Stimulated activated CD8-positive, alpha-beta memory T cell treated with anti-CD3 and anti-CD28 coated beads, Interleukin-2, amount 100 ng/mL, for 48 hours (primary cell): ENCODE data around the gene CCDC6.
"Not testable (repeated sequence)": the region's sequence is repeated elsewhere in the genome, so short reads cannot be mapped to it uniquely, and the experiment has no call there.

Experiments
- DNase-seq, 2 donors: peaks; one replicate each; pipeline ENCODE4 v3.0.0-alpha.2; 2020; ENCODE audit warnings: low read depth in 2 of 2

CCDC6 gene

GRCh38 chr10:59808896-59809643 lies 97.3 kb downstream of the CCDC6 start:
- DNase-seq, result peak; percentile 49 to 63

- DNase-seq, result no peak
Observed at GRCh38 chr10:59807629-59808620, 98.4 kb downstream of the CCDC6 start.

GRCh38 chr10:59805014-59805413 lies 101.3 kb downstream of the CCDC6 start:
- no peak for DNase-seq

GRCh38 chr10:59804220-59804619 lies 102.1 kb downstream of the CCDC6 start:
- DNase-seq, result no peak

- no peak for DNase-seq
Observed at GRCh38 chr10:59803714-59804113, 102.6 kb downstream of the CCDC6 start.

- DNase-seq, result no peak
Observed at GRCh38 chr10:59801171-59801570, 105.2 kb downstream of the CCDC6 start.

GRCh38 chr10:59799421-59799820 lies 106.9 kb downstream of the CCDC6 start:
- no peak for DNase-seq

- DNase-seq, result no peak
Observed at GRCh38 chr10:59793919-59794318, 112.4 kb downstream of the CCDC6 start.

GRCh38 chr10:59792812-59793211 lies 113.5 kb downstream of the CCDC6 start:
- no peak for DNase-seq

- DNase-seq, result no peak
Observed at GRCh38 chr10:59791601-59792000, 114.8 kb downstream of the CCDC6 start.

- not testable (repeated sequence) for DNase-seq
Observed at GRCh38 chr10:59790080-59790479, 116.3 kb downstream of the CCDC6 start.

- DNase-seq, result not testable (repeated sequence)
Observed at GRCh38 chr10:59788914-59789313, 117.4 kb downstream of the CCDC6 start.

GRCh38 chr10:59787032-59787431 lies 119.3 kb downstream of the CCDC6 start:
- not testable (repeated sequence) for DNase-seq

- DNase-seq, result not testable (repeated sequence)
Observed at GRCh38 chr10:59785476-59785875, 120.9 kb downstream of the CCDC6 start.

GRCh38 chr10:59781511-59781910 lies 124.8 kb downstream of the CCDC6 start:
- DNase-seq, result no peak

- DNase-seq, result no peak
Observed at GRCh38 chr10:59779756-59780533, 126.4 kb downstream of the CCDC6 start.

- no peak for DNase-seq
Observed at GRCh38 chr10:59774451-59774850, 131.9 kb downstream of the CCDC6 start.

- no peak for DNase-seq
Observed at GRCh38 chr10:59773088-59773487, 133.3 kb downstream of the CCDC6 start.

GRCh38 chr10:59771162-59771807 lies 135.1 kb downstream of the CCDC6 start:
- no peak for DNase-seq

GRCh38 chr10:59770689-59771088 lies 135.7 kb downstream of the CCDC6 start:
- no peak for DNase-seq

GRCh38 chr10:59762505-59762904 lies 143.9 kb downstream of the CCDC6 start:
- DNase-seq, result no peak
